HEK293T (cell line): ENCODE measurements around the gene CLMN.
A peak's percentile ranks its signal among the peaks of the same experiment; 100 is the strongest.

Experiments used
- CTCF ChIA-PET: fragments of 350-600 bp; formaldehyde crosslinking; extraction: SDS; loops from one replicate; lab custom pipeline; 2021; ENCODE audit warnings: antibody characterized with exemption, inconsistent platforms; lab: Yijun Ruan, JAX
- POLR2A ChIA-PET: fragments of 350-600 bp; formaldehyde crosslinking; extraction: SDS; loops from one replicate; lab custom pipeline; 2020; ENCODE audit warnings: antibody characterized with exemption, inconsistent platforms; lab: Yijun Ruan, JAX
- DNase-seq: peaks from one replicate; pipeline ENCODE4 v3.0.0; 2012; ENCODE audit warnings: mixed read lengths; ENCODE audit errors: extremely low spot score
- ARNT ChIP-seq: fragments of 450-650 bp; IDR thresholded peaks from 2 replicates; pipeline ENCODE4 v1.6.1; 2017; ENCODE audit warnings: mild to moderate bottlenecking
- BHLHE40 ChIP-seq: fragments of 450-650 bp; IDR thresholded peaks from 2 replicates; pipeline ENCODE4 v1.6.1; 2016; ENCODE audit warnings: mild to moderate bottlenecking, moderate library complexity, borderline replicate concordance
- CTBP1 ChIP-seq: fragments of 450-650 bp; IDR thresholded peaks from 2 replicates; pipeline ENCODE4 v1.6.1; 2016; ENCODE audit warnings: borderline replicate concordance
- ELF4 ChIP-seq: fragments of 450-650 bp; IDR thresholded peaks from 2 replicates; pipeline ENCODE4 v1.6.1; 2017; ENCODE audit warnings: antibody characterized with exemption
- FOXA1 ChIP-seq: fragments of 450-650 bp; IDR thresholded peaks from 2 replicates; pipeline ENCODE4 v1.6.1; 2016; ENCODE audit warnings: mild to moderate bottlenecking
- FOXK2 ChIP-seq: fragments of 450-650 bp; IDR thresholded peaks from 2 replicates; pipeline ENCODE4 v1.6.1; 2016; ENCODE audit warnings: mild to moderate bottlenecking
- FOXM1 ChIP-seq: fragments of 450-650 bp; IDR thresholded peaks from 2 replicates; pipeline ENCODE4 v1.6.1; 2017; ENCODE audit warnings: mild to moderate bottlenecking, borderline replicate concordance
- HDGF ChIP-seq: fragments of 450-650 bp; IDR thresholded peaks from 2 replicates; pipeline ENCODE4 v1.6.1; 2017; ENCODE audit warnings: antibody characterized with exemption, borderline replicate concordance
- L3MBTL2 ChIP-seq: fragments of 450-650 bp; conservative IDR thresholded peaks from 2 replicates; pipeline ENCODE4 v1.6.1; 2016; ENCODE audit warnings: mild to moderate bottlenecking
- LEF1 ChIP-seq: fragments of 450-650 bp; IDR thresholded peaks from 2 replicates; pipeline ENCODE4 v1.6.1; 2017; ENCODE audit warnings: mild to moderate bottlenecking, borderline replicate concordance
- NFRKB ChIP-seq: fragments of 450-650 bp; IDR thresholded peaks from 2 replicates; pipeline ENCODE4 v1.6.1; 2016; ENCODE audit warnings: mild to moderate bottlenecking, moderate library complexity
- PKNOX1 ChIP-seq: fragments of 450-650 bp; IDR thresholded peaks from 2 replicates; pipeline ENCODE4 v1.6.1; 2016
- SP1 ChIP-seq: fragments of 450-650 bp; IDR thresholded peaks from 2 replicates; pipeline ENCODE4 v1.6.1; 2017
- SUZ12 ChIP-seq: fragments of 450-650 bp; IDR thresholded peaks from 2 replicates; pipeline ENCODE4 v1.6.1; 2016; ENCODE audit warnings: mild to moderate bottlenecking
- TARDBP ChIP-seq: fragments of 450-650 bp; IDR thresholded peaks from 2 replicates; pipeline ENCODE4 v1.6.1; 2016
- ZNF384 ChIP-seq: fragments of 450-650 bp; IDR thresholded peaks from 2 replicates; pipeline ENCODE4 v1.6.1; 2016

CLMN gene

GRCh38 chr14:95199298-95199983 lies 120.3 kb downstream of the CLMN start:
- no peak for TF ChIP-seq BHLHE40
- TF ChIP-seq SP1 = no peak
- no peak for TF ChIP-seq HDGF
- no peak for TF ChIP-seq PKNOX1
- TF ChIP-seq LEF1 = no peak
- no peak for TF ChIP-seq ELF4
- no peak for TF ChIP-seq L3MBTL2
- TF ChIP-seq FOXA1 = no peak
- no peak for TF ChIP-seq TARDBP
- TF ChIP-seq SUZ12 = no peak
- DNase-seq = no peak
- ChIA-PET CTCF (no interaction called here), POLR2A (no interaction called here)

GRCh38 chr14:95198320-95198719 lies 121.4 kb downstream of the CLMN start:
- DNase-seq = no peak
- TF ChIP-seq LEF1 = no peak
- no peak for TF ChIP-seq ARNT
- no peak for TF ChIP-seq L3MBTL2
- no peak for TF ChIP-seq SP1
- TF ChIP-seq NFRKB = no peak
- no peak for TF ChIP-seq PKNOX1
- no peak for TF ChIP-seq FOXM1
- TF ChIP-seq FOXA1 = no peak
- TF ChIP-seq HDGF = no peak
- no peak for TF ChIP-seq ZNF384
- POLR2A ChIA-PET = no interaction called here
- CTCF ChIA-PET = no interaction called here

GRCh38 chr14:95197551-95197950 lies 122.2 kb downstream of the CLMN start:
- CTCF ChIA-PET = no interaction called here
- DNase-seq = no peak
- POLR2A ChIA-PET = no interaction called here
- TF ChIP-seq CTBP1 (no peak), FOXK2 (no peak), FOXM1 (no peak), SP1 (no peak), TARDBP (no peak), BHLHE40 (no peak), SUZ12 (no peak), ARNT (no peak), FOXA1 (no peak), NFRKB (no peak), ZNF384 (no peak), HDGF (no peak)

- ChIA-PET POLR2A (interaction anchor here (1.0 kb wide), 1 partner anchor 8 kb away, joined by 3 read pairs; no protein-coding TSS in a partner anchor), CTCF (interaction anchor here (1.8 kb wide), 1 partner anchor 164 kb away, joined by 4 read pairs; no protein-coding TSS in a partner anchor)
- no peak for DNase-seq
- no peak for TF ChIP-seq SP1
- no peak for TF ChIP-seq ZNF384
Measured at GRCh38 chr14:95196826-95197545, 122.7 kb downstream of the CLMN start.

- TF ChIP-seq TARDBP (no peak), SP1 (no peak), ELF4 (no peak), HDGF (no peak), BHLHE40 (no peak), SUZ12 (no peak)
- POLR2A ChIA-PET = interaction anchor here (1.0 kb wide), 1 partner anchor 9 kb away, joined by 3 read pairs; no protein-coding TSS in a partner anchor
- DNase-seq = peak; percentile 36
- CTCF ChIA-PET = interaction anchor here (0.5 to 1.8 kb wide), 4 partner anchors 15 to 488 kb away, joined by 3 to 5 read pairs (median 4); partner anchors contain the start of gene DICER1
Measured at GRCh38 chr14:95196268-95196667, 123.4 kb downstream of the CLMN start.

GRCh38 chr14:95195031-95195430 lies 124.7 kb downstream of the CLMN start:
- POLR2A ChIA-PET = no interaction called here
- DNase-seq = no peak
- CTCF ChIA-PET = interaction anchor here (1.8 kb wide), 1 partner anchor 166 kb away, joined by 4 read pairs; no protein-coding TSS in a partner anchor
- TF ChIP-seq FOXA1 (no peak), L3MBTL2 (no peak), LEF1 (no peak), TARDBP (no peak), HDGF (no peak), SUZ12 (no peak), BHLHE40 (no peak), FOXM1 (no peak), ARNT (no peak), NFRKB (no peak), ZNF384 (no peak), CTBP1 (no peak), ELF4 (no peak), SP1 (no peak), FOXK2 (no peak), PKNOX1 (no peak)
